ENCODE results near the gene CEP128. TPM values are rescaled to one million over a fixed set of nuclear protein-coding genes. Genes with fewer than 3 reads are reported as not detected.

Gene CEP128
- total RNA-seq, 2 experiments from 2014 or later: 28.9 to 47.4 TPM

- H3K4me3 Mint-ChIP-seq: no peak overlapping the region
- H3K27ac Mint-ChIP-seq: no peak overlapping the region
- DNase-seq (no peak), ATAC-seq (no peak)
- no peaks in the 10 kb centered on the region for H3K9me3 Mint-ChIP-seq (ENCODE audit: low read depth)
- H3K36me3 Mint-ChIP-seq: peaks cover 6% of the 10 kb centered on the region
- CTCF ChIA-PET: no interaction called here
- no peaks in the 10 kb centered on the region for H3K27me3 Mint-ChIP-seq
- peaks cover 10% of the 10 kb centered on the region for H3K4me1 Mint-ChIP-seq
Measured at GRCh38 chr14:80713076-80713850, 228.3 kb downstream of the CEP128 start.

GRCh38 chr14:80705241-80705980, 236.1 kb downstream of the CEP128 start:
- Mint-ChIP-seq H3K27me3 (no peaks in the 10 kb centered on the region), H3K4me1 (peaks cover 2% of the 10 kb centered on the region), H3K9me3 (ENCODE audit: low read depth) (no peaks in the 10 kb centered on the region), H3K36me3 (peaks cover 5% of the 10 kb centered on the region), H3K4me3 (no peak overlapping the region), H3K27ac (no peak overlapping the region)
- ATAC-seq (no peak), DNase-seq (no peak)
- CTCF ChIA-PET: no interaction called here

- H3K4me1 Mint-ChIP-seq: peaks cover 7% of the 10 kb centered on the region
- H3K4me3 Mint-ChIP-seq: no peak overlapping the region
- H3K27ac Mint-ChIP-seq: no peak overlapping the region
- no peak for DNase-seq
- no peaks in the 10 kb centered on the region for H3K9me3 Mint-ChIP-seq (ENCODE audit: low read depth)
- no peak for ATAC-seq
- peaks cover 5% of the 10 kb centered on the region for H3K36me3 Mint-ChIP-seq
- CTCF ChIA-PET: no interaction called here
- H3K27me3 Mint-ChIP-seq: no peaks in the 10 kb centered on the region
Measured at GRCh38 chr14:80700601-80701000, 240.9 kb downstream of the CEP128 start.

- H3K36me3 Mint-ChIP-seq: peaks cover 3% of the 10 kb centered on the region
- no peak overlapping the region for H3K4me3 Mint-ChIP-seq
- peaks cover 7% of the 10 kb centered on the region for H3K4me1 Mint-ChIP-seq
- H3K9me3 Mint-ChIP-seq (ENCODE audit: low read depth): no peaks in the 10 kb centered on the region
- CTCF ChIA-PET: no interaction called here
- H3K27ac Mint-ChIP-seq: no peak overlapping the region
- ATAC-seq (no peak), DNase-seq (no peak)
- H3K27me3 Mint-ChIP-seq: no peaks in the 10 kb centered on the region
Measured at GRCh38 chr14:80699861-80700260, 241.7 kb downstream of the CEP128 start.

- no peak overlapping the region for H3K4me3 Mint-ChIP-seq
- CTCF ChIA-PET: no interaction called here
- no peak for DNase-seq
- no peak overlapping the region for H3K27ac Mint-ChIP-seq
- no peaks in the 10 kb centered on the region for H3K9me3 Mint-ChIP-seq (ENCODE audit: low read depth)
- ATAC-seq: no peak
- H3K27me3 Mint-ChIP-seq: no peaks in the 10 kb centered on the region
- peaks cover 7% of the 10 kb centered on the region for H3K4me1 Mint-ChIP-seq
- peaks cover 1% of the 10 kb centered on the region for H3K36me3 Mint-ChIP-seq
Measured at GRCh38 chr14:80698974-80699373, 242.6 kb downstream of the CEP128 start.

GRCh38 chr14:80695869-80696268, 245.7 kb downstream of the CEP128 start:
- Mint-ChIP-seq H3K4me3 (no peak overlapping the region), H3K36me3 (peaks cover 1% of the 10 kb centered on the region), H3K4me1 (peaks cover 5% of the 10 kb centered on the region), H3K27ac (no peak overlapping the region), H3K9me3 (ENCODE audit: low read depth) (no peaks in the 10 kb centered on the region), H3K27me3 (no peaks in the 10 kb centered on the region)
- ATAC-seq (no peak), DNase-seq (no peak)
- CTCF ChIA-PET: no interaction called here

GRCh38 chr14:80692903-80693302, 248.6 kb downstream of the CEP128 start:
- no peak overlapping the region for H3K4me3 Mint-ChIP-seq
- no peaks in the 10 kb centered on the region for H3K4me1 Mint-ChIP-seq
- H3K36me3 Mint-ChIP-seq: peaks cover 3% of the 10 kb centered on the region
- no peaks in the 10 kb centered on the region for H3K27me3 Mint-ChIP-seq
- DNase-seq: no peak
- no peaks in the 10 kb centered on the region for H3K9me3 Mint-ChIP-seq (ENCODE audit: low read depth)
- no peak overlapping the region for H3K27ac Mint-ChIP-seq
- ATAC-seq: no peak
- CTCF ChIA-PET: no interaction called here

GRCh38 chr14:80681651-80682050, 259.9 kb downstream of the CEP128 start:
- no peak overlapping the region for H3K4me3 Mint-ChIP-seq
- ATAC-seq (no peak), DNase-seq (no peak)
- H3K4me1 Mint-ChIP-seq: no peaks in the 10 kb centered on the region
- CTCF ChIA-PET: no interaction called here
- no peak overlapping the region for H3K27ac Mint-ChIP-seq
- H3K36me3 Mint-ChIP-seq: peaks cover 22% of the 10 kb centered on the region
- H3K9me3 Mint-ChIP-seq (ENCODE audit: low read depth): peaks cover 17% of the 10 kb centered on the region
- H3K27me3 Mint-ChIP-seq: no peaks in the 10 kb centered on the region

GRCh38 chr14:80679273-80679672, 262.3 kb downstream of the CEP128 start:
- H3K27ac Mint-ChIP-seq: no peak overlapping the region
- H3K4me3 Mint-ChIP-seq: no peak overlapping the region
- ATAC-seq (no peak), DNase-seq (no peak)
- no peaks in the 10 kb centered on the region for H3K4me1 Mint-ChIP-seq
- H3K27me3 Mint-ChIP-seq: no peaks in the 10 kb centered on the region
- peaks cover 22% of the 10 kb centered on the region for H3K36me3 Mint-ChIP-seq
- peaks cover 17% of the 10 kb centered on the region for H3K9me3 Mint-ChIP-seq (ENCODE audit: low read depth)
- CTCF ChIA-PET: no interaction called here

GRCh38 chr14:80678436-80678835, 263.1 kb downstream of the CEP128 start:
- no peak overlapping the region for H3K4me3 Mint-ChIP-seq
- no peaks in the 10 kb centered on the region for H3K4me1 Mint-ChIP-seq
- DNase-seq: no peak
- no peaks in the 10 kb centered on the region for H3K27me3 Mint-ChIP-seq
- CTCF ChIA-PET: no interaction called here
- no peak for ATAC-seq
- H3K36me3 Mint-ChIP-seq: peaks cover 22% of the 10 kb centered on the region
- peaks cover 16% of the 10 kb centered on the region for H3K9me3 Mint-ChIP-seq (ENCODE audit: low read depth)
- H3K27ac Mint-ChIP-seq: no peak overlapping the region

GRCh38 chr14:80669426-80669825, 272.1 kb downstream of the CEP128 start:
- Mint-ChIP-seq H3K4me1 (peaks cover 4% of the 10 kb centered on the region), H3K27me3 (no peaks in the 10 kb centered on the region), H3K27ac (no peak overlapping the region), H3K4me3 (no peak overlapping the region), H3K36me3 (peaks cover 20% of the 10 kb centered on the region), H3K9me3 (ENCODE audit: low read depth) (peaks cover 14% of the 10 kb centered on the region)
- no peak for ATAC-seq
- no peak for DNase-seq
- CTCF ChIA-PET: no interaction called here

- no peaks in the 10 kb centered on the region for H3K27me3 Mint-ChIP-seq
- CTCF ChIA-PET: no interaction called here
- ATAC-seq (no peak), DNase-seq (no peak)
- no peak overlapping the region for H3K27ac Mint-ChIP-seq
- H3K9me3 Mint-ChIP-seq (ENCODE audit: low read depth): peaks cover 13% of the 10 kb centered on the region
- H3K4me1 Mint-ChIP-seq: peaks cover 4% of the 10 kb centered on the region
- H3K36me3 Mint-ChIP-seq: peaks cover 15% of the 10 kb centered on the region
- H3K4me3 Mint-ChIP-seq: no peak overlapping the region
Measured at GRCh38 chr14:80664576-80664975, 277.0 kb downstream of the CEP128 start.

GRCh38 chr14:80663541-80663940, 278.0 kb downstream of the CEP128 start:
- CTCF ChIA-PET: no interaction called here
- H3K27me3 Mint-ChIP-seq: no peaks in the 10 kb centered on the region
- peaks cover 8% of the 10 kb centered on the region for H3K36me3 Mint-ChIP-seq
- ATAC-seq: no peak
- H3K9me3 Mint-ChIP-seq (ENCODE audit: low read depth): peaks cover 6% of the 10 kb centered on the region
- no peak overlapping the region for H3K4me3 Mint-ChIP-seq
- H3K4me1 Mint-ChIP-seq: peaks cover 4% of the 10 kb centered on the region
- no peak overlapping the region for H3K27ac Mint-ChIP-seq
- DNase-seq: no peak

- ATAC-seq (no peak), DNase-seq (no peak)
- no peak overlapping the region for H3K4me3 Mint-ChIP-seq
- no peaks in the 10 kb centered on the region for H3K27me3 Mint-ChIP-seq
- no peak overlapping the region for H3K27ac Mint-ChIP-seq
- no peaks in the 10 kb centered on the region for H3K9me3 Mint-ChIP-seq (ENCODE audit: low read depth)
- no peaks in the 10 kb centered on the region for H3K36me3 Mint-ChIP-seq
- peaks cover 2% of the 10 kb centered on the region for H3K4me1 Mint-ChIP-seq
- CTCF ChIA-PET: no interaction called here
Measured at GRCh38 chr14:80659783-80660182, 281.8 kb downstream of the CEP128 start.

All from activated CD8-positive, alpha-beta memory T cell treated with anti-CD3 and anti-CD28 coated beads, Interleukin-2, amount 10 ng/mL, durations not matched to agents 7 days and 5 days (primary cell).